ENCODE data around the gene CELSR1.

The CELSR1 gene

DNA sequence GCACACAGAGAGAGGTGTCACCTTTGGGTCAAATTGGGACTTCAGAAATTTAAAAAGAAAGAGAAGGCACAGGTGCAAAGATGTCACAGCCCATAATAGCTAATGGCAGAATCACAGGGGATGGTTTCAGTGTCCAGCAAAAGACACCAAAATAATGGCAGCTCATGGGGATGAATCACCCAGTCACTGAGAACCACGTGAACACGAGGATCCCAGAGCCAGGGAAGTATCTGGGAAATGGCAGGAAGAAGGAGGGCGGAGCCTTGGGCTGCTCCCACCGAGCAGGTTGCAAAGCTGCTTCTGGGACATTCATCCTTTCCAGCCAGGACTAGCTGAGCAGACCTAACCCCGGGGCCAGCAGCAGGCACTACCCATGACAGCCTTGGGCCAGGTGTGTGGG lies 156.3 kb downstream of the CELSR1 start:
- WGBS (ENCODE audit: extremely low coverage, insufficient coverage, low lambda C conversion rate) = no CpG with 5 or more reads among the region's 5 CpGs
- H4K8ac ChIP-seq (ENCODE audit: low read depth, low read length) = no peak overlapping the region
- H3K4me1 ChIP-seq (ENCODE audit: control insufficient read depth, low read depth, low read length) = peaks cover 2% of the 10 kb centered on the region
- H3K4ac ChIP-seq (ENCODE audit: low read depth, low read length) = no peak overlapping the region
- H3K23ac ChIP-seq (ENCODE audit: low read length) = no peak overlapping the region
- H3K79me2 ChIP-seq (ENCODE audit: control insufficient read depth, insufficient read depth, low read length) = no peaks in the 10 kb centered on the region
- H2BK15ac ChIP-seq (replicated peaks; ENCODE audit: low read depth) = no peak overlapping the region
- no peak overlapping the region for H3K27ac ChIP-seq (ENCODE audit: low read depth, low read length)
- no peak overlapping the region for H2AK5ac ChIP-seq (ENCODE audit: low read length)
- no peak overlapping the region for H4K5ac ChIP-seq (ENCODE audit: low read length)
- H2BK5ac ChIP-seq (ENCODE audit: low read length) = no peak overlapping the region
- no peak overlapping the region for H3K18ac ChIP-seq (ENCODE audit: low read length)
- H2BK120ac ChIP-seq (ENCODE audit: low read depth, low read length) = no peak overlapping the region
- H3K4me2 ChIP-seq (ENCODE audit: low read length) = no peak overlapping the region
- no peak overlapping the region for H3K4me3 ChIP-seq (ENCODE audit: low read length)
- H3K79me1 ChIP-seq (ENCODE audit: low read length) = no peaks in the 10 kb centered on the region
- H3K36me3 ChIP-seq (ENCODE audit: control insufficient read depth, insufficient read depth, low read length) = no peaks in the 10 kb centered on the region
- H3K9ac ChIP-seq (ENCODE audit: low read length) = no peak overlapping the region
- H3K27me3 ChIP-seq (ENCODE audit: insufficient read depth, low read length, poor library complexity) = no peaks in the 10 kb centered on the region
- DNase-seq = no peak
- no peak overlapping the region for H3K56ac ChIP-seq (ENCODE audit: low read length)

DNA sequence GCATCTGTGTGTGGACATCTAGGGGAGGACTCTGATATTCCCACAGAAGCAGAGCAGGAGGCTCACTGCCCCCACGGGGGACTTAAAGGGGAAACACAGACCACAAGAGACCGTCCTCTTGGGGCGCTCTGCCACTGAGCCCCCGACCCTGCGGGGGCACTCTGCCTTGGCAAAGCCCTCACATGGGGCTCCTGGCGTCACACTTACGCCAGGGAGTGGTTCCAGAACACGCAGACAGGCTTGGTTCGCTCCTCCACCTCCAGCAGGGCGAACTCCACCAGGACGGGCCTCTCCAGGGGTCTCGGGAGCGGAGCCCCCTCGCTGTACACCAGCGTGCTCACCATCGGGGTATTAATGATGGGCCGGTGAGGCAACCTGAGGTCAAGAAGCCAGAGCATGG lies 156.8 kb downstream of the CELSR1 start:
- Histone ChIP-seq H3K4me3 (ENCODE audit: low read length) (no peak overlapping the region), H3K23ac (ENCODE audit: low read length) (no peak overlapping the region), H3K79me2 (ENCODE audit: control insufficient read depth, insufficient read depth, low read length) (no peaks in the 10 kb centered on the region), H3K4ac (ENCODE audit: low read depth, low read length) (no peak overlapping the region), H3K4me2 (ENCODE audit: low read length) (no peak overlapping the region), H2BK120ac (ENCODE audit: low read depth, low read length) (no peak overlapping the region), H2BK5ac (ENCODE audit: low read length) (no peak overlapping the region), H3K36me3 (ENCODE audit: control insufficient read depth, insufficient read depth, low read length) (no peaks in the 10 kb centered on the region), H2BK15ac (replicated peaks; ENCODE audit: low read depth) (no peak overlapping the region), H3K9ac (ENCODE audit: low read length) (no peak overlapping the region), H3K56ac (ENCODE audit: low read length) (no peak overlapping the region), H4K5ac (ENCODE audit: low read length) (no peak overlapping the region), H3K18ac (ENCODE audit: low read length) (no peak overlapping the region), H2AK5ac (ENCODE audit: low read length) (no peak overlapping the region), H3K27me3 (ENCODE audit: insufficient read depth, low read length, poor library complexity) (no peaks in the 10 kb centered on the region), H4K8ac (ENCODE audit: low read depth, low read length) (no peak overlapping the region), H3K27ac (ENCODE audit: low read depth, low read length) (no peak overlapping the region), H3K79me1 (ENCODE audit: low read length) (no peaks in the 10 kb centered on the region), H3K4me1 (ENCODE audit: control insufficient read depth, low read depth, low read length) (peaks cover 2% of the 10 kb centered on the region)
- no CpG with 5 or more reads among the region's 17 CpGs for WGBS (ENCODE audit: extremely low coverage, insufficient coverage, low lambda C conversion rate)
- no peak for DNase-seq

DNA sequence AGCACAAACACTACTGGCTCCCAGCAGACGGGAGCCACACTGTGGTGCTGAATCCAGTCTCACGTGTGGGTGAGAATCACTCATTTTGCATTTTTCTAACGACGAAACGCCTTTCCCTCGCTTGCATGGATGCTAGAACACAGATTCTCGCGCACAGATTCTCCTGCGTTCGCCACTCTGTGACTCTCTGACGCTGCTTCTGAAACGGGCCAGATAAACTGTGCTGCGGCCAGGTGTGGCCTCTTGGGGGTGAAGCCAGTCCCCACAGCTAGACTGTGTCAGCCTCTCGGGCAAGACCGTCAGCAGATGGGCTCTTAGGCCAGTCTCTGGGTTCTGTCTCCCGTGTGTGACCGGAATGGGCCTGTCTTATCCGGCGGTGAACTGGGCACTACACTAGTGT lies 157.4 kb downstream of the CELSR1 start:
- no peak overlapping the region for H3K4me3 ChIP-seq (ENCODE audit: low read length)
- H3K4ac ChIP-seq (ENCODE audit: low read depth, low read length) = no peak overlapping the region
- H3K18ac ChIP-seq (ENCODE audit: low read length) = no peak overlapping the region
- H3K27me3 ChIP-seq (ENCODE audit: insufficient read depth, low read length, poor library complexity) = no peaks in the 10 kb centered on the region
- H3K23ac ChIP-seq (ENCODE audit: low read length) = no peak overlapping the region
- H2BK120ac ChIP-seq (ENCODE audit: low read depth, low read length) = no peak overlapping the region
- H3K27ac ChIP-seq (ENCODE audit: low read depth, low read length) = no peak overlapping the region
- H3K9ac ChIP-seq (ENCODE audit: low read length) = no peak overlapping the region
- WGBS (ENCODE audit: extremely low coverage, insufficient coverage, low lambda C conversion rate) = no CpG with 5 or more reads among the region's 19 CpGs
- H3K56ac ChIP-seq (ENCODE audit: low read length) = no peak overlapping the region
- H3K4me1 ChIP-seq (ENCODE audit: control insufficient read depth, low read depth, low read length) = peaks cover 2% of the 10 kb centered on the region
- H4K8ac ChIP-seq (ENCODE audit: low read depth, low read length) = no peak overlapping the region
- no peak overlapping the region for H3K4me2 ChIP-seq (ENCODE audit: low read length)
- no peak overlapping the region for H2BK15ac ChIP-seq (replicated peaks; ENCODE audit: low read depth)
- H3K79me1 ChIP-seq (ENCODE audit: low read length) = no peaks in the 10 kb centered on the region
- no peak overlapping the region for H4K5ac ChIP-seq (ENCODE audit: low read length)
- H3K79me2 ChIP-seq (ENCODE audit: control insufficient read depth, insufficient read depth, low read length) = no peaks in the 10 kb centered on the region
- H2AK5ac ChIP-seq (ENCODE audit: low read length) = no peak overlapping the region
- no peaks in the 10 kb centered on the region for H3K36me3 ChIP-seq (ENCODE audit: control insufficient read depth, insufficient read depth, low read length)
- no peak overlapping the region for H2BK5ac ChIP-seq (ENCODE audit: low read length)
- DNase-seq = no peak

DNA sequence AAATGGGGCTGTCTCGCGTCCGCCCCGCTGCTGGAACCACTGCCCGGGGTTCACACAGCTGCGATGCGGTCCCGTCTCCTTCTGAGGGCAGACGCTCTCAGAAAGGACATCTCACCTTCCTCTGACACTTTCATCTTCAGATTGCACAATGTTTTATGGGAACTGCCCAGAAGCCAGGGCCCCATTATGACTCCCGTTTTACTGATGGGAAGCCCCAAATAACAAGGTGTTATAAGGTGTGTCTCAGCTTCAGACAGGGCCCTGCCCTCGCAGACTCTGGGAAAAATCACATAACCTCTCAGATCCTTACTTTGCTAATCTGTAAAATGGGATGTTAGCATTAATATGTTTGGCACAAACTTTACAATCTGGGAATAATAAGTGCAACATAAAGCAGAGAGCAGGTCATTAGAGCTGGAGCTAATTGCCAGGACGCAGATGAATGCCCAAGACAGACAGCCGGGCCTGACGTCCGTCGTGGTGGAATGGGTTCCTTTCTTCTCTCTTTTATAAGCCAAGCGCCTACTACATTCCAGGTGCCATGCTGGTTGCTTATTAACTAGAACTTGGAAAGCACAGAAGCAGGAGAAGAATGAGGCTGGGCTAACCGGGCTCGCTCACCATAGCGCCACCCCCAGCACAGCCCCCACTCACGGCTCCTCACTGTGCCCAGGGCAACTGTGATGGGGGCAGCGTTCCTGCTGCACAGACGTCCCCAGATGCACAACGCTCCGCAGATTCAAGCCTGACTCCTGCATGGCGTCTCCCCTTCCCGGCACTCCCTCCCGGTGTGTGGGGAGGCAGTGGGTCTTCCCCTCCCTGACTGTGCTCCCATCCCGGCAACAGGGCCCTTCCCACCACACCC lies 158.1 kb downstream of the CELSR1 start:
- no peak overlapping the region for H4K8ac ChIP-seq (ENCODE audit: low read depth, low read length)
- no peak overlapping the region for H3K18ac ChIP-seq (ENCODE audit: low read length)
- H2BK120ac ChIP-seq (ENCODE audit: low read depth, low read length) = no peak overlapping the region
- H3K23ac ChIP-seq (ENCODE audit: low read length) = no peak overlapping the region
- no peaks in the 10 kb centered on the region for H3K27me3 ChIP-seq (ENCODE audit: insufficient read depth, low read length, poor library complexity)
- DNase-seq = no peak
- H4K5ac ChIP-seq (ENCODE audit: low read length) = no peak overlapping the region
- H3K27ac ChIP-seq (ENCODE audit: low read depth, low read length) = no peak overlapping the region
- no peak overlapping the region for H3K4me2 ChIP-seq (ENCODE audit: low read length)
- no peak overlapping the region for H2BK5ac ChIP-seq (ENCODE audit: low read length)
- no peak overlapping the region for H2AK5ac ChIP-seq (ENCODE audit: low read length)
- H2BK15ac ChIP-seq (replicated peaks; ENCODE audit: low read depth) = no peak overlapping the region
- no peak overlapping the region for H3K4me3 ChIP-seq (ENCODE audit: low read length)
- WGBS (ENCODE audit: extremely low coverage, insufficient coverage, low lambda C conversion rate) = no CpG with 5 or more reads among the region's 29 CpGs
- H3K79me2 ChIP-seq (ENCODE audit: control insufficient read depth, insufficient read depth, low read length) = no peaks in the 10 kb centered on the region
- no peaks in the 10 kb centered on the region for H3K36me3 ChIP-seq (ENCODE audit: control insufficient read depth, insufficient read depth, low read length)
- peak overlapping the region; percentile 38 for H3K56ac ChIP-seq (ENCODE audit: low read length)
- peaks cover 2% of the 10 kb centered on the region for H3K4me1 ChIP-seq (ENCODE audit: control insufficient read depth, low read depth, low read length)
- no peak overlapping the region for H3K4ac ChIP-seq (ENCODE audit: low read depth, low read length)
- no peaks in the 10 kb centered on the region for H3K79me1 ChIP-seq (ENCODE audit: low read length)
- no peak overlapping the region for H3K9ac ChIP-seq (ENCODE audit: low read length)

DNA sequence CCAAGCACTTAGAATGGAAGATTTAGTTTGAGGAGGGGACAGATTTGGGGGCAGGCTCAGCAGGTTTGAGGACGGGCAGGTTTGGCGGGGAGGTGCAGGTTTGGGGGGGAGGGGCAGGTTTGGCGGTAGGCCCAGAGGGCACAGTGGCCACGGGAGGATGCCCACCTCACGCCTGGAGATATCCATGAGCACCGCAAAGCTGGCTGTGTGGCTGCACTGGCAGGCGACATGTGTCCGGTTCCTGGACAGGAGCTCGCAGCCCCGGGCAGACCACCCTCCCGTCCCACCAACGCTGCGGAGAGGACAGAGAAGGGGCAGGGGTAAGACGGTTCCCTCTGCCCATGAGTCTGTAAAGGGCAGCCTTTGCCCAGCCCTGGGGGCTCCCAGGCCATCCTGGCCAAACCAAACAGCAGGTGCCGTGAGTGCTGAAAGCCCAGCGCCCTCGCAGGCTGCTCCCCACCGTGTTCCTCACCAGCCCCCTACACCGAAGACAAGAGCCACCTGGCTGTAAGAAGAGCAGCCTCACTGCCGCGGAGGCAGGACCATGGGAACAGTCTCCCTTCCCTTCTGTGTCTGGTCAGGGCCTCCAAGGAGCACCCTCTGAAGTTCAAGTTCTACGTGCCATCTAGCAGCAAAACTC lies 158.9 kb downstream of the CELSR1 start:
- Histone ChIP-seq H2AK5ac (ENCODE audit: low read length) (no peak overlapping the region), H3K4ac (ENCODE audit: low read depth, low read length) (no peak overlapping the region), H3K4me1 (ENCODE audit: control insufficient read depth, low read depth, low read length) (peaks cover 2% of the 10 kb centered on the region), H3K36me3 (ENCODE audit: control insufficient read depth, insufficient read depth, low read length) (no peaks in the 10 kb centered on the region), H2BK15ac (replicated peaks; ENCODE audit: low read depth) (no peak overlapping the region), H3K79me2 (ENCODE audit: control insufficient read depth, insufficient read depth, low read length) (no peaks in the 10 kb centered on the region), H3K18ac (ENCODE audit: low read length) (no peak overlapping the region), H3K79me1 (ENCODE audit: low read length) (no peaks in the 10 kb centered on the region), H3K9ac (ENCODE audit: low read length) (no peak overlapping the region), H2BK5ac (ENCODE audit: low read length) (no peak overlapping the region), H3K23ac (ENCODE audit: low read length) (no peak overlapping the region), H2BK120ac (ENCODE audit: low read depth, low read length) (no peak overlapping the region), H4K5ac (ENCODE audit: low read length) (no peak overlapping the region), H3K4me2 (ENCODE audit: low read length) (no peak overlapping the region), H3K27ac (ENCODE audit: low read depth, low read length) (no peak overlapping the region), H4K8ac (ENCODE audit: low read depth, low read length) (no peak overlapping the region), H3K4me3 (ENCODE audit: low read length) (no peak overlapping the region), H3K56ac (ENCODE audit: low read length) (peak overlapping the region; percentile 42), H3K27me3 (ENCODE audit: insufficient read depth, low read length, poor library complexity) (no peaks in the 10 kb centered on the region)
- no peak for DNase-seq
- WGBS (ENCODE audit: extremely low coverage, insufficient coverage, low lambda C conversion rate) = no CpG with 5 or more reads among the region's 22 CpGs

Data from mesendoderm (in vitro differentiated cells).